HG03520 (cell line): ENCODE results near the gene CIAO3.

Experiments
- ATAC-seq: cut with Tn5 transposase; IDR thresholded peaks from one replicate; pipeline ENCODE4 v1.9.1; 2021; ENCODE audit warnings: mild to moderate bottlenecking, moderate library complexity; ENCODE audit not compliant: unreplicated experiment

The CIAO3 gene

GRCh38 chr16:736936-737481 is 3.8 kb downstream of the CIAO3 start:
- ATAC-seq: no peak

- ATAC-seq: no peak
Measured at GRCh38 chr16:735982-736453, 4.8 kb downstream of the CIAO3 start.

GRCh38 chr16:734981-735881 is 5.6 kb downstream of the CIAO3 start:
- no peak for ATAC-seq

- no peak for ATAC-seq
Measured at GRCh38 chr16:734208-734980, 6.4 kb downstream of the CIAO3 start.

DNA sequence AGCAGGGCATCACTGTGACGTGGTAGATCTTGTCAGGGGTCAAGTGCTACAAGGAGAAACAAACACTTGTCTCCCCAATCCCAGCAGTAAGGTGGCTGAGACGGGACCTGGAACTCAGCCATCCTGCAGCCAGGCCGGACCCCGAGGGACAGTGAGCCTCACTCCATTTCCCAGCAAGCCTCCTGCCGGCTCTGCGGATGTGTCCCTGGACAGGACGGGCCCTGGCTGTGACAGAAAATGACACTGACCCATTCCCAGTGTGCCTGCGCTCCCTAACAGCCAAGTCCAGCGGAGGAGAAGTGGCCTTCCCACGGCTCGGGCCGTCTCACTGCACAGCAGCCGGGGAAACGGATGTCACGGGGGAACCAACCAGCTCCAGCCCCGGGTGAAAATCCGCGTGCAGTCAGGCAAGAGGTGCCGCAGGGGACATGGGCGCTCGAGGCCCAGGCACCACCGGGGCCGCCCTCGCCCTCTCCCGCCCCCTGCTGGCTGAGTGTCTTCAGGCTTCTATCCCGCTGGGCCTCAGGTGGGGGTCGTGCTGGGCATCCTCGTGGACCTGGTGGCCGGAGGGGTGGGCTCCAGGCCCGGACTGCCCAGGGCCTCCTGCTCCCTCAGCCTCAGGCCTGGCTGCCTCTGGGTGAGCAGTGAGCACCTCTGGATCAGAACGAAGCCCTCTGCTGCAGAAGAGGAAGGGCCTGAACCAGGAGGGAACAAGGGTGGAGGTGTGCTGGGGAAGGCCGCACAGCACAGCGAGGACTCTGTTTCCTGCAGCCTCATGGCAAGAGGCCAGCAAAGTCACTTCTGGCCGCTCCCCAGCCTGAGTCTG is 7.2 kb downstream of the CIAO3 start:
- ATAC-seq: no peak

DNA sequence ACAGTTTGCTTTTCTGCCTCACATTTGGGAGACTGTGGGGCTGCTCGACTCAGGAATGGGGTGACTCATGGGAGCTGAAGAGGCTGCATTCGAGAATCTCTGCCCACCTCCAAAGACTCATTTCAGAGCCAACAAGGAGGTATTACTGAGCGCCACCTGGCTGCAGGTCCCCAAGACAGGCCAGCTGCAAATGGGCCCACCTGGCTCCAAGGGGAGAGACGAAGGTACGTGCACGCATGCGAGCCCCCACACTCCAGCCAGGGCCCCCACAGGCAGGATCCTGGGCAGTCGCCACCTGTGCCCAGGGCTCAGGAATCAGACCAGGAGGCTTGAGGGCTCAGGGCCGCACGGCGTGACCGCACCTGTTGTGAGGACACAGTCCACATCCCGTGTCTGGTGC is 7.9 kb downstream of the CIAO3 start:
- ATAC-seq: no peak

GRCh38 chr16:732332-732731 is 8.5 kb downstream of the CIAO3 start:
- ATAC-seq: no peak

- ATAC-seq: no peak
Measured at GRCh38 chr16:730666-731509, 9.9 kb downstream of the CIAO3 start.

- ATAC-seq: no peak
Measured at GRCh38 chr16:729768-730665, 10.8 kb downstream of the CIAO3 start.

- no peak for ATAC-seq
Measured at GRCh38 chr16:728890-729744, 11.7 kb downstream of the CIAO3 start.

DNA sequence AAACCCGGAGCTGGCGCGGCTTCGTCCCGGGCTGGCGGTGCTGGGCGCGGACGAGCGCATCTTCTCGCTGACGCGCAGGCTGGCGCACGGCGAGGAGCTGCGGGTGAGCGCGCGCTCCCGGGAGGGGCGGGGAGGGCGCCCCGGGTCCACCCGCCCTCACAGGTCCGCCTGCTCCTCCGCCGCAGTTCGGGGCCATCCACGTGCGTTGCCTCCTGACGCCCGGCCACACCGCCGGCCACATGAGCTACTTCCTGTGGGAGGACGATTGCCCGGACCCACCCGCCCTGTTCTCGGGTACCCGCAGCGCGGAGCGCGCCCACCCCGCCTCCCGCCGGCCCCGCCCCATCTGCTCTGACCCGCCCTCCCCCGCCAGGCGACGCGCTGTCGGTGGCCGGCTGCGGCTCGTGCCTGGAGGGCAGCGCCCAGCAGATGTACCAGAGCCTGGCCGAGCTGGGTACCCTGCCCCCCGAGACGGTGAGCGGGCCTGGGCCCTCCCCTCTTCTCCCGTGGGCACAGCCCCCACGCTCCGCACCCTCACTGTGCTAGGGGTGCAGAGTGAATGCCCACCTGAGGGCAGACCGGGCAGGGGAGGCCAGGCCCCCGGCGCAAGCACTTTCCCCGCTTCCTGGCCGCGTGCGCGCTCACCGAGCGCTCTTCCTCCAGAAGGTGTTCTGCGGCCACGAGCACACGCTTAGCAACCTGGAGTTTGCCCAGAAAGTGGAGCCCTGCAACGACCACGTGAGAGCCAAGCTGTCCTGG is 12.5 kb downstream of the CIAO3 start:
- peak; percentile 36 for ATAC-seq

GRCh38 chr16:727291-727977 is 13.4 kb downstream of the CIAO3 start:
- ATAC-seq: peak; percentile 3

DNA sequence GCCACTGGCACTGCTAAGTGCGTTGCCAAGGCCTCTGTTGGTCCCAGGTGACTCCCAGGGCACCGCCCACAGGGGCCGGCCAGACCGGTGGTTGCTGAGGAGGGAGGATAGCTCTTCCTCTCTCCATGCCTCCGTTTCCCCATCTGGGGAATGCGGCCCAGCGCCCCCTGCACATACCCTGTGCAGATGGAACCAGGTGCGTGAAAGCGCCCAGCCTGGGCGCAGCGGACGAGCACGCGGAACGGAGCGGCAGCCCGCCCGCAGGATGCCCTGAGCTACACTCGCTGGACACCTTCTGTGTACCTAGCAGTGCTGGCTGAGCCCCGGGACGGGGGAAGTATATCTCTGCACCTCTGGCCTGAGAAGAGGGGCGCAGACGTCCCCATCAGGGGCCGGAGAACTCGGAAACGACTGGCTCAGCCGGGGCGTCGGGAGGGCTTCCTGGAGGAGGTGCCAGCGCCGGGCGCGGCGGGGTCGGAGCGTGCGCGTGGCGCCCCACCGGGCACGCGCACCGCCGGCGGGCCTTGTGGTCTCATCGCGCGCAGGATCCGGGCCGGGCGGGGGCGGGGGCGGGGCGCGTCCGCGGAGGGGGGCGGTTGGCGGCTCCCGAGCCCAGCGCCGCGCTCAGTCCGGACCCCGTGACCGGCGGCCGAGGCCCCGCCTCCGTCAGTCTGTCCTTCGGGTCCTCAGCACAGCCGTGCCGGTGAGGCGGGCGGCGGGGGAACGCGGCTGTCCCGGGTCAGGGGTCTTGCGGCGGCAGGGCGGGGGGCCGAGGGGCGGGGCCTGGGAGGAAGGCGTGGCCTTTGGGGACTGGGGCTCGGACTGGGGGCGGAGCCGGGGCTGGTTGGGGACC is 14.1 kb downstream of the CIAO3 start, which contains the start of the genes CCDC78 and HAGHL:
CCDC78 (minus strand) TSS at position 6 of the 853 bp plus-strand sequence. CDS start 76 bp downstream, outside the sequence.
HAGHL (plus strand) TSS at position 669 of the 853 bp plus-strand sequence. CDS start 404 bp downstream, outside the sequence.
- ATAC-seq: no peak

- ATAC-seq: no peak
Measured at GRCh38 chr16:726188-726437, 14.7 kb downstream of the CIAO3 start.

DNA sequence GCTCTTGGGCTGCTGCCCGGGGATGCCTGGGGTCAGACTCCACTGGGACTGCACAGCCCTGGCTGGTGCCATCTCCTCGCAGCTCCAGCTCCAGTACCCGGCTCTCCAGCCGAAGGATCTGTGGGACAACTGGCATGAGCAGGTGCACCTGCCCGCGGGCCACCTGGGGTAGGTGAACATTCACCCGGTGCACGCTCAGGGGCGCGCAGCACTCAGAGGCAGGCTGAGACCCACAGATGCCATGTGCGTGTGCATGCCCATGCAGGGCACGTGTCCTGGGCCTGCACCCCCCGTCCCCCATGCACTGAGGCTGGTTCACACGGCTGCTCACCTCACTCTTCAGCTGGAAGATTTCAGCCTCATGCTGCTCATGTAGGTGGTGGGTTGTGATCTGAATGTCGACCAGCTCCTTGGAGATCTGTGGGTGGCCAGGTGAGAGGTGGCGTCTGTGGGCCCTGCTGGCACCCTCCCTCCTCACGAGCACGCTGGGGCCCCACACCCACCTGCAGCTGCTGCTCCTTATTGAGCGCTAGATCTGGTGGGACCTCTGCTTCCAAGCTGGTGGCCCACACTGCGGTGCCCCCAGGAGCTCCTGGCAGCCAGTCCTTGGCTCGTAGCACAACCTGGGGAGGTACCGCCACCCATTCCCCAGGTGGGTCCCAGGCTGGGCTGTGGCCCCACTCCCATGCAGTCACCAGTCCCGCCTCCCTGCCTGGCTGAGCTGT is 15.2 kb downstream of the CIAO3 start:
- ATAC-seq: no peak
